Mesendoderm (in vitro differentiated cells): ENCODE results near the gene DENND4C.
"Not testable (repeated sequence)": the region's sequence is repeated elsewhere in the genome, so short reads cannot be mapped to it uniquely, and the experiment has no call there.

Source experiments
- DNase-seq: peaks from one replicate; pipeline ENCODE4 v3.0.0; 2013
- H2AK5ac ChIP-seq: 2 replicates; pipeline ENCODE4 v1.6.1; 2013; ENCODE audit warnings: low read length, inconsistent platforms
- H2BK120ac ChIP-seq: 2 replicates; pipeline ENCODE4 v1.6.1; 2013; ENCODE audit warnings: low read depth, mild to moderate bottlenecking, low read length, moderate library complexity, mixed read lengths
- H2BK15ac ChIP-seq: replicated peaks from 2 replicates; pipeline ENCODE4 v1.6.1; 2013; ENCODE audit warnings: low read depth, mild to moderate bottlenecking, moderate library complexity
- H2BK5ac ChIP-seq: 2 replicates; pipeline ENCODE4 v1.6.1; 2013; ENCODE audit warnings: low read length, inconsistent platforms
- H3K18ac ChIP-seq: 2 replicates; pipeline ENCODE4 v1.6.1; 2013; ENCODE audit warnings: mild to moderate bottlenecking, low read length, mixed read lengths
- H3K23ac ChIP-seq: one replicate; pipeline ENCODE4 v1.6.1; 2013; ENCODE audit warnings: low read length
- H3K27ac ChIP-seq: 2 replicates; pipeline ENCODE4 v1.5.1; 2013; ENCODE audit warnings: low read depth, mild to moderate bottlenecking, inconsistent platforms, low read length, moderate library complexity
- H3K27me3 ChIP-seq: 2 replicates; pipeline ENCODE4 v1.6.1; 2013; ENCODE audit warnings: low read length, control low read depth, mild to moderate bottlenecking, inconsistent platforms; ENCODE audit not compliant: insufficient read depth, poor library complexity
- H3K36me3 ChIP-seq: 2 replicates; pipeline ENCODE4 v1.6.1; 2013; ENCODE audit warnings: low read length, inconsistent platforms; ENCODE audit not compliant: control insufficient read depth, insufficient read depth
- H3K4ac ChIP-seq: one replicate; pipeline ENCODE4 v1.6.1; 2013; ENCODE audit warnings: low read depth, mild to moderate bottlenecking, low read length, moderate library complexity
- H3K4me1 ChIP-seq: 2 replicates; pipeline ENCODE4 v1.6.1; 2013; ENCODE audit warnings: low read depth, low read length, inconsistent platforms; ENCODE audit not compliant: control insufficient read depth
- H3K4me2 ChIP-seq: 2 replicates; pipeline ENCODE4 v1.6.1; 2013; ENCODE audit warnings: low read length
- H3K4me3 ChIP-seq: 2 replicates; pipeline ENCODE4 v1.5.1; 2013; ENCODE audit warnings: mild to moderate bottlenecking, low read length
- H3K56ac ChIP-seq: one replicate; pipeline ENCODE4 v1.6.1; 2013; ENCODE audit warnings: low read length
- H3K79me1 ChIP-seq: 2 replicates; pipeline ENCODE4 v1.6.1; 2013; ENCODE audit warnings: low read length, inconsistent platforms
- H3K79me2 ChIP-seq: 2 replicates; pipeline ENCODE4 v1.6.1; 2013; ENCODE audit warnings: mild to moderate bottlenecking, low read length; ENCODE audit not compliant: control insufficient read depth, insufficient read depth
- H3K9ac ChIP-seq: 2 replicates; pipeline ENCODE4 v1.6.1; 2013; ENCODE audit warnings: low read length, inconsistent platforms
- H4K5ac ChIP-seq: one replicate; pipeline ENCODE4 v1.6.1; 2013; ENCODE audit warnings: low read length
- H4K8ac ChIP-seq: one replicate; pipeline ENCODE4 v1.6.1; 2013; ENCODE audit warnings: low read depth, mild to moderate bottlenecking, control low read depth, low read length, moderate library complexity
- WGBS: extraction: QIAGEN DNeasy Blood & Tissue Kit; methylation state at CpG from one replicate; pipeline ENCODE4 v1.1.7; 2013; ENCODE audit warnings: low lambda C conversion rate, missing lambda C conversion rate; ENCODE audit not compliant: insufficient coverage; ENCODE audit errors: extremely low coverage; 5-methylcytosine and 5-hydroxymethylcytosine counted together

DENND4C gene

GRCh38 chr9:19239955-19240354 is 9.5 kb downstream of the DENND4C start:
- Histone ChIP-seq H3K79me1 (no peaks in the 10 kb centered on the region), H2AK5ac (no peak overlapping the region), H4K8ac (no peak overlapping the region), H3K9ac (no peak overlapping the region), H3K4ac (no peak overlapping the region), H3K23ac (no peak overlapping the region), H3K18ac (no peak overlapping the region), H3K27me3 (no peaks in the 10 kb centered on the region), H3K27ac (no peak overlapping the region), H4K5ac (no peak overlapping the region), H3K4me1 (no peaks in the 10 kb centered on the region), H3K56ac (no peak overlapping the region), H3K36me3 (no peaks in the 10 kb centered on the region), H3K4me3 (no peak overlapping the region), H2BK15ac (no peak overlapping the region), H3K79me2 (peaks cover 3% of the 10 kb centered on the region), H2BK120ac (no peak overlapping the region), H3K4me2 (no peak overlapping the region), H2BK5ac (no peak overlapping the region)
- DNase-seq, result no peak

GRCh38 chr9:19241728-19242127 is 11.2 kb downstream of the DENND4C start:
- no peak for DNase-seq
- Histone ChIP-seq H2BK5ac (no peak overlapping the region), H3K23ac (no peak overlapping the region), H3K79me2 (no peaks in the 10 kb centered on the region), H3K4me2 (no peak overlapping the region), H3K79me1 (no peaks in the 10 kb centered on the region), H3K36me3 (no peaks in the 10 kb centered on the region), H3K18ac (no peak overlapping the region), H4K8ac (no peak overlapping the region), H2AK5ac (no peak overlapping the region), H3K27ac (no peak overlapping the region), H2BK15ac (no peak overlapping the region), H3K56ac (no peak overlapping the region), H3K27me3 (no peaks in the 10 kb centered on the region), H3K4ac (no peak overlapping the region), H4K5ac (no peak overlapping the region), H3K4me1 (no peaks in the 10 kb centered on the region), H2BK120ac (no peak overlapping the region), H3K9ac (no peak overlapping the region), H3K4me3 (no peak overlapping the region)
- no CpG with 5 or more reads among the region's 6 CpGs for WGBS

GRCh38 chr9:19243366-19244033 is 13.0 kb downstream of the DENND4C start:
- Histone ChIP-seq H4K8ac (no peak overlapping the region), H2BK5ac (no peak overlapping the region), H3K4ac (no peak overlapping the region), H3K4me3 (no peak overlapping the region), H3K23ac (no peak overlapping the region), H3K4me2 (no peak overlapping the region), H2BK15ac (no peak overlapping the region), H3K36me3 (no peaks in the 10 kb centered on the region), H3K27ac (no peak overlapping the region), H3K4me1 (no peaks in the 10 kb centered on the region), H3K18ac (no peak overlapping the region), H3K56ac (no peak overlapping the region), H3K79me2 (peaks cover 2% of the 10 kb centered on the region), H3K27me3 (no peaks in the 10 kb centered on the region), H2BK120ac (no peak overlapping the region), H3K79me1 (peaks cover 3% of the 10 kb centered on the region), H2AK5ac (no peak overlapping the region), H3K9ac (no peak overlapping the region), H4K5ac (no peak overlapping the region)
- no peak for DNase-seq
- WGBS, result no CpG with 5 or more reads among the region's 10 CpGs

GRCh38 chr9:19246891-19247290 is 16.4 kb downstream of the DENND4C start:
- Histone ChIP-seq H3K79me1 (peaks cover 5% of the 10 kb centered on the region), H4K5ac (no peak overlapping the region), H3K4me3 (no peak overlapping the region), H3K4me1 (no peaks in the 10 kb centered on the region), H2BK15ac (no peak overlapping the region), H4K8ac (no peak overlapping the region), H3K27ac (no peak overlapping the region), H3K4me2 (no peak overlapping the region), H2BK120ac (no peak overlapping the region), H2AK5ac (no peak overlapping the region), H3K27me3 (no peaks in the 10 kb centered on the region), H3K9ac (no peak overlapping the region), H3K4ac (no peak overlapping the region), H2BK5ac (no peak overlapping the region), H3K23ac (no peak overlapping the region), H3K56ac (no peak overlapping the region), H3K79me2 (peaks cover 4% of the 10 kb centered on the region), H3K18ac (no peak overlapping the region), H3K36me3 (no peaks in the 10 kb centered on the region)
- no peak for DNase-seq
- no CpG with 5 or more reads among the region's 3 CpGs for WGBS

- H3K4me1 ChIP-seq, result no peaks in the 10 kb centered on the region
- H2AK5ac ChIP-seq, result no peak overlapping the region
- H3K9ac ChIP-seq, result no peak overlapping the region
- H2BK120ac ChIP-seq, result no peak overlapping the region
- peaks cover 4% of the 10 kb centered on the region for H3K79me2 ChIP-seq
- no peaks in the 10 kb centered on the region for H3K27me3 ChIP-seq
- no peak overlapping the region for H3K4ac ChIP-seq
- no CpG with 5 or more reads among the region's 2 CpGs for WGBS
- no peak for DNase-seq
- no peak overlapping the region for H3K4me2 ChIP-seq
- H3K4me3 ChIP-seq, result no peak overlapping the region
- H4K5ac ChIP-seq, result no peak overlapping the region
- peaks cover 5% of the 10 kb centered on the region for H3K79me1 ChIP-seq
- no peak overlapping the region for H2BK15ac ChIP-seq
- H3K23ac ChIP-seq, result no peak overlapping the region
- H3K18ac ChIP-seq, result no peak overlapping the region
- no peak overlapping the region for H4K8ac ChIP-seq
- H3K27ac ChIP-seq, result no peak overlapping the region
- no peak overlapping the region for H2BK5ac ChIP-seq
- H3K36me3 ChIP-seq, result no peaks in the 10 kb centered on the region
- no peak overlapping the region for H3K56ac ChIP-seq
These were observed 16.9 kb downstream of the DENND4C start for GRCh38 chr9:19247420-19247819.

GRCh38 chr9:19250346-19250745 is 19.9 kb downstream of the DENND4C start:
- H3K9ac ChIP-seq, H3K79me2 ChIP-seq, H3K79me1 ChIP-seq, H3K27ac ChIP-seq, H3K4me3 ChIP-seq, H3K18ac ChIP-seq, H3K56ac ChIP-seq, H3K27me3 ChIP-seq, H2BK120ac ChIP-seq, H3K23ac ChIP-seq, H3K4ac ChIP-seq, H2BK5ac ChIP-seq, H3K36me3 ChIP-seq, H2AK5ac ChIP-seq, H4K8ac ChIP-seq, H3K4me1 ChIP-seq, DNase-seq, H4K5ac ChIP-seq, H2BK15ac ChIP-seq, H3K4me2 ChIP-seq: not testable (repeated sequence)
- no CpG with 5 or more reads among the region's 8 CpGs for WGBS
